GM20431 (cell line): ENCODE measurements around the gene CBX3.
"Not testable (repeated sequence)": the region's sequence is repeated elsewhere in the genome, so short reads cannot be mapped to it uniquely, and the experiment has no call there.

Experiments
- in situ Hi-C: fragments of 300-500 bp; cut with MseI, MboI; formaldehyde crosslinking; loops from one replicate; pipeline ENCODE4 v1.15.0; 2020; ENCODE audit warnings: low sequenced_read_pairs; ENCODE audit not compliant: unreplicated experiment

CBX3 gene

DNA sequence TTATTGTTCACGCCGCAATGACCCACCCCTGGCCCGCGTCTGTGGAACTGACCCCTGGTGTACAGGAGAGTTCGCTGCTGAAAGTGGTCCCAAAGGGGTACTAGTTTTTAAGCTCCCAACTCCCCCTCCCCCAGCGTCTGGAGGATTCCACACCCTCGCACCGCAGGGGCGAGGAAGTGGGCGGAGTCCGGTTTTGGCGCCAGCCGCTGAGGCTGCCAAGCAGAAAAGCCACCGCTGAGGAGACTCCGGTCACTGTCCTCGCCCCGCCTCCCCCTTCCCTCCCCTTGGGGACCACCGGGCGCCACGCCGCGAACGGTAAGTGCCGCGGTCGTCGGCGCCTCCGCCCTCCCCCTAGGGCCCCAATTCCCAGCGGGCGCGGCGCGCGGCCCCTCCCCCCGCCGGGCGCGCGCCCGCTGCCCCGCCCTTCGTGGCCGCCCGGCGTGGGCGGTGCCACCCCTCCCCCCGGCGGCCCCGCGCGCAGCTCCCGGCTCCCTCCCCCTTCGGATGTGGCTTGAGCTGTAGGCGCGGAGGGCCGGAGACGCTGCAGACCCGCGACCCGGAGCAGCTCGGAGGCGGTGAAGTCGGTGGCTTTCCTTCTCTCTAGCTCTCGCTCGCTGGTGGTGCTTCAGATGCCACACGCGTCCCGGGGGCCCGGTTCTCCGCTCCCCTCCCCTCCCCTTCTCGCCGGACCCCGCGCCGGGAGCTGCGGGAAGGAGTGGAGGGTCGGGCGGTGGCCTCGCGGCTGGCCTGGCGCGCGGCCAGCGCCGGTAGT is at the start of gene CBX3:
TSS of gene CBX3 (plus strand) at position 499 of the 772 bp plus-strand sequence. CDS start 1,254 bp downstream, outside the sequence.
- in situ Hi-C loops: no loop called here

- in situ Hi-C loops: no loop called here
These were observed 49.4 kb upstream of the CBX3 start, which contains the start of gene NFE2L3 for GRCh38 chr7:26151953-26152781. Gene NFE2L3, plus strand, starts transcription at chr7:26152198. Its CDS starts 301 bp downstream, at chr7:26152499.

DNA sequence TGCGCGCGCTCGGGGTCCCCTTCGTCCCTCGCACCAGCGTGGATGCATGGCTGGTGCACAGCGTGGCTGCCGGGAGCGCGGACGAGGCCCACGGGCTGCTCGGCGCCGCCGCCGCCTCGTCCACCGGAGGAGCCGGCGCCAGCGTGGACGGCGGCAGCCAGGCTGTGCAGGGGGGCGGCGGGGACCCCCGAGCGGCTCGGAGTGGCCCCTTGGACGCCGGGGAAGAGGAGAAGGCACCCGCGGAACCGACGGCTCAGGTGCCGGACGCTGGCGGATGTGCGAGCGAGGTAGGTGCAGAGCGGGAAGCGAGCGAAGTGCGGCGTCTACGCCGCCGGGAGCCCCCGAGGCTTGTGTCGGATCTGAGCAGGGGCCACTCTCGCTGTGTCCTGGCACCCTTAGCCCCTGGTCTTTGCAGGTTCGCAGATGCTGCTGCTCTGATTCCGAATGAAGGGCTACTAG is 48.7 kb upstream of the CBX3 start:
- in situ Hi-C loops: not testable (repeated sequence)

DNA sequence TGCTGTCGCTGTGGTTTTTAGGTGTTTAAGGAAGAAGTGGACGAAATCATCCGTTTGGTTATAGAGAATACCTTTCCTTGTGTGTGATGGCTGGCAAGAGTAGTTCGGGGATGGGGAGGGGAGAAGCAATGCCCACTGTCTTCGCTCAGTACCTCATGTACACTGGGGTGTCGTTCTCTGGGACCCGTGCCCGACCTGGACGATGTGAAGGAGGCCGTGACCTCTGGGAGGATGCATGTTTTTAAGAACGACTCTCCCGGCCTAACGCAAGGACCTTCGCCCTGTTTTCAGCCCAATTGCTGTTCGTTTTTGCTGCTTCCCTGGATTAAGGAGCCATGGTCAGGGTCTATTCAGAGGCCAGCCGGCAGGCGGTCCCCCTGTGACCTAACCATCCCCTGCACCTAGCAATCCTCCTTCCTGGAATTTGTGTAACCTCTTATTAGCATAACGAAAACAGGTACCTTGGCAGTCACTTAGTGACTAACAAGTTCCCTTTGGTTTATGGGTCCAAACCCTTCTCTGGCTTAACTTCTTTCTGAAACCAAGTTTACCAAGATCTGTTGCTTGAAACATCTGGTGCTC is 48.2 kb upstream of the CBX3 start:
- in situ Hi-C loops: no loop called here

- in situ Hi-C loops: no loop called here
These were observed 47.4 kb upstream of the CBX3 start for GRCh38 chr7:26153823-26154783.

DNA sequence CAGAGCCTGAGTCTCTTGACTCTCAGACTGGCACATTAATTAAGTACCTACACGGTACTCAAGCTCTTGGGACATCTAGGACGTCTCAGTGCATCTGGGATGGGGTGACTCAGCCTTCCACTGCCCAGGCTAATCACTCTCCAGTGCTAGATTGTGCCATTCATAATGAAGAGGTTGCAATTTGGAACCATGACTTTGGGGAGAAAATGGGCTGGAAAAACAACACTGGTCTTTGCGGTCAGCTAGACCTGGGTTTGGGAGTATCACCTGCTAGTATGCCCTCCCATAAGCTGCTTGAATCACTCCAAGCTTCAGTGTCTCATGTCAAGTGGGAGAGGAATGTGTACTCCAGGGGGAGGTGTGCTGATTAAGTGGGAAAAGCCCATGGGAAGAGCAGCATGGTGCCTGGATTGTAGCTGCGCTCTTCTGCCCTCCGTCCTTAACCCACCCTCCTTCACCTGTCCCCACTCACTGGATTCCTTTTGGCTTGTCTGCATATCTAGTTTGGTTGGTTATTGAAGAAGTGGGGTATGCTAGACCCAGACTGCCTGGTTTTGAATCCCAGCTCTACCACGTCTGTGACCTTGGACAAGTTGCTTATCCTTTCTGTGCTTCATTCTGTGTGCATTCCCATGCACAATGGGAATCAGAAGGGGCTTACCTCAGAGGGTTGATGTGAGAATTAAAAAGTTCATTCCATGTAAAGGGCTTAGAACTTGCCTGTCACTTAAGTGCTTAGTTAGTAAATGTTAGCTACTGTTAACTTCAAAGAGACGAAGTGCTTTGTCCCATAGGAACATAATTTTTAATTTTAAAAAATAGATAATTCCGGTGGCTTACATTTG is 45.8 kb upstream of the CBX3 start:
- in situ Hi-C loops: no loop called here

DNA sequence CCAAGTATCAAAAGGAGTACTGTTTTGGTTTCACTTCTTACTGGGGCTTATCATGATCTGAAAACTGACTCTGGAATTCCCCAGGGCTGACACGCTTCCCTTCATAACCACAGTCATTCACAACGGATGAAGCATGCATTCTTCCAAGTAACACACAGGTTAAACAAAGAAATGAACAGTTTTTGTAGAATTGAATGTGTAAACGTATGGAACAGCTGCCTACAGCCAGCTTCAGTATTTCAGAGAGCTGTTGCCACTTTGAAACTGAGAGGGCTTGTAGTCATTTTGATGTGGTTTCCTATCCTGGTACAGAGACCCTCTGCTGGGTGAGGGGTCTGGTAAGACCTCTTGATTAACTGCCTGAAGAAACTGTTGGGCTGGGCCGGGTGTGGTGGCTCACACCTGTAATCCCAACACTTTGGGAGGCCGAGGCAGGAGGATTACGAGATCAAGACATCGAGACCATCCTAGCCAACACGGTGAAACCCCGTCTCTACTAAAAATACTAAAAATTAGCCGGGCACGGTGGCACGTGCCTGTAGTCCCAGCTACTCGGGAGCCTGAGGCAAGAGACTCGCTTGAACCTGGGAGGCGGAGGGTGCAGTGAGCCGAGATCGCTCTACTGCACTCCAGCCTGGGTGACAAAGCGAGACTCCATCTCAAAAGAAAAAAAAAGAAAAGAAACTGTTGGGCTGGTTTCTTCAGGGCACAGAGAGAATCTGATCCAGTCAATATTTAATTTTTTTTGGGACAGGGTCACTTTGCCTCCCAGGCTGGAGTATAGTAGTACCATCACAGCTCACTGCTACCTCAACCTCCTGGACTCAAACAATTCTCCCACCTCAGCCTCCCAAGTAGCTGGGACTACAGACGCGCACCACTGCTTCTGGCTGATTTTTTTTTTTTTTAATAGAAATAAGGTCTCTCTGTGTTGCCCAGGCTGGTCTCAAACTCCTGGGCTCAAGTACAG is 44.8 kb upstream of the CBX3 start:
- in situ Hi-C loops: no loop called here

GRCh38 chr7:26157520-26158105 is 43.9 kb upstream of the CBX3 start:
- in situ Hi-C loops: no loop called here

GRCh38 chr7:26159243-26159642 is 42.3 kb upstream of the CBX3 start:
- in situ Hi-C loops: no loop called here

GRCh38 chr7:26160896-26161295 is 40.6 kb upstream of the CBX3 start:
- in situ Hi-C loops: no loop called here

GRCh38 chr7:26162431-26162830 is 39.1 kb upstream of the CBX3 start:
- in situ Hi-C loops: no loop called here

GRCh38 chr7:26163804-26164203 is 37.7 kb upstream of the CBX3 start:
- in situ Hi-C loops: not testable (repeated sequence)

DNA sequence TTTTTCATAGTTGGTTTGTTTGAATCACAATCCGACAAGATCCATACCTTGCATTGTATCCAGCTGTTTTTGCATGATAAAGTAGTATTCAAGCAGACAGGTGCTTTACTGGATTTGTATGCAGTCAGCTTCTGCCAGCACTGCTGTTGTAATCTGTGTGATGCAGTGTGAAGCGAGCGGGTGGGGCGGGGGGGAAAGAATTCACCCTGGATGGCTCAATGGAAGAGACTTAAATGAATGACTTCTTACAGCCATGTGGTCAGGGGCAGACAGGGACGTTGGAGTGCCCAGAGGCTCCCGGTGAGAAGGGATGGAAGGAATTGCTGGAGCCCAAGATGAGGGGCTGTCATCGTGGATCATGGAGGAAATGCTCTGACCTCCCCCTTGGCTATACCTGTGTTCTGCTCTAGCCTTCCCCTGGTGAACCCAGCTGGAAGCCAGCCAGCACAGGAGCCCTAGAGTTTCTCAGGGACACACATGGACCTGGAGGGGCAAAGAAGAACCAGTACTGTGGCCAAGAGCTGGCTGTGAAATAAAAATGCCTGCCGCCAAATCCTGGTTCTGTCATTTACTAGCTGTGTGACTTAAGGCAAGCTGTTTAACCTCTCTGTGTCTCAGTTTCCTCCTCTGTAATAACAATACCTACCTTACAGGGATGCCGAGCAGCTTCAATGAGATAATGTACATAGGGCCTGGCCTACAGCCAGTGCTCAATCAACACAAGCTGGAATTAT is 35.4 kb upstream of the CBX3 start:
- in situ Hi-C loops: no loop called here

- in situ Hi-C loops: no loop called here
These were observed 34.8 kb upstream of the CBX3 start for GRCh38 chr7:26166684-26167266.

DNA sequence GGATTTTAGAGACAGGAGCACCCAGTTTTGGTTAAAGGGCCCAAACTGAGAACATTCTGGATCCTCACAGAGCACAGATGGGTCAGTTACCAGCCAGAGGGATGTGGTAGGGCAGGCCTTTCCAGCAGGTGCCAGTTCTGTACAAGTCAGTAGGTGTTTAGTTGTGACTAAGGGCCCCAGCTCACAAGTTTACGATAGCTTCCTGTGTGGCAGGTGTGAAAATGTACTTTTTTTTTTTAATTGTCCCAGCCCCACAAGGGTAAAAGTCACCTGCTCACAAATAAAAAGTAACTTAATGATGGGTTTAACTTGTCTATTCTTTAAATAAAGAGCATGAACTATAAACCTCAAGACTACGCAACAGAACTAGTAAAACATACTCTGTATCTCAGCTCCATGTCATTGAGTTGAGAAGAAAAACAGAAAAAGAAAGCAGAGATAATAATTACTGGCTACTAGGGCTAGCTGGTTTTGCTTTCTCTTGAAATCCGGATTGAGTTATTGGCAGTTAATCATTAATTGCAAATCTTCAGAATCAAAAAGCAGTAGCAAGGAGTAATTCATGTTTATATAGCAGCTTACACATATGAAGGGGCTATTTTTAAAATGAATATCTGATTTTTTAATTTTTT is 34.1 kb upstream of the CBX3 start:
- in situ Hi-C loops: no loop called here
